ENCODE measurements around the gene MYH13.
"Not testable (repeated sequence)": the region's sequence is repeated elsewhere in the genome, so short reads cannot be mapped to it uniquely, and the experiment has no call there.

Gene MYH13

GRCh38 chr17:10295728-10296343, 77.0 kb downstream of the MYH13 start:
- no peak for DNase-seq

DNA sequence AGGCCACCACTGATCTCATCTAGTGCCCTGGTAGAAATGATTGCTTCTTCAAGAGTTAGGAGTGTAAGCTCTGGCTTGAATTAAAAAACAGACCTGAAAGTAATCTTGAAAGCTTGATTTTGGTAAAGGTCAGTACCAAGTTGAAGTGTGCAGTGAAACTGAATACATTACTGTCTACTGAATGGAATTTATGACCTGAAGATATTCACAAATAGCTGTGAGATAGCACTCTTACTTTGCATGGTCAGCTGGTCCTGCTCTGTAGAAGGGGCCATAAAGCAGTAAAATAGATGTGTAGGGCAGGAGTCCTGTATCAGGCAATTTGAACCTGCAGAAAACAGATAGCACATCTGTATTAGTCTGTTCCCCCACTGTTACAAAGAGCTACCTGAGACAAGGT, 78.6 kb downstream of the MYH13 start:
- DNase-seq: no peak

DNA sequence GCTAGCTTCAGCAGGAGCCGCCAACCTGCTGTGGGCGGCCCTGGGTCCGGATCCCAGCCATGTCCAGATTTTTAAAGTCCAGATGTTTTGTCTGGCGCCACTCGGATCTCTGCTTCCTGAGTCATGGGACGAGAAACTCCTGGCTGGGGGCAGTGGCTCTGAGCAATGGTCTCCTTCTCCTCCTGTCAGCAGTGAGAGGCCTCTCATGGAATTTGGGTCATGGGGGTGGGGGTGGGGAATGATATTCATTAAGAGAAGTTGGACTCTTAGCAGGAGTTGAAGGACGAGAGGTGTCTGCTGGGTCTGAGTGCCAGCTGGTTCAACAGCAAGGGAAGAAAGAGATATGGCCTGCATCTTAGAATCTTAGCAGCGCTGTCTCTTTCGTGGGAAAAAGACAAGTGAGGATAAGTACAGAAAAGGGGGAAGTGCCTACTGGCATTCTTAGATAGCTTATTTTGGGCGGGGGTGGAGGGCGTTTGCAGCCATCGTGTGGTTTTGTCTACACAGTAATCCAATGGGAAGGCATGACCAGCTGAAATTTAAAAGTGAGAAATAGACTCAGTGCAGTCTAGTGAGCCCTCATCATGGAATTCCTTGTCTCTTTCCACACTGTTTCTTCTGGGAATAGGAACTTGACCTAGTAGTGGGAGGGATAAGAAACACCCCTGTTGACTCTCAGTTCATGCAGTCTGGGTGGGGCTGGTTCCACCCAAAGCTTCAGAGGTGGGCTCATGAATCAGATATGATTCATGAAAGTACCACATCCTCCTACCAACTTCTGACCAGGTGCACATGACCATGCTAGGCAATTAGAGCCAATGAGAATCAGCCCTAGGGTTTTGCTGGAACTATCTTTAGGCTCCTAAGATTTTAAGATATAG, 80.5 kb downstream of the MYH13 start:
- DNase-seq: no peak

DNA sequence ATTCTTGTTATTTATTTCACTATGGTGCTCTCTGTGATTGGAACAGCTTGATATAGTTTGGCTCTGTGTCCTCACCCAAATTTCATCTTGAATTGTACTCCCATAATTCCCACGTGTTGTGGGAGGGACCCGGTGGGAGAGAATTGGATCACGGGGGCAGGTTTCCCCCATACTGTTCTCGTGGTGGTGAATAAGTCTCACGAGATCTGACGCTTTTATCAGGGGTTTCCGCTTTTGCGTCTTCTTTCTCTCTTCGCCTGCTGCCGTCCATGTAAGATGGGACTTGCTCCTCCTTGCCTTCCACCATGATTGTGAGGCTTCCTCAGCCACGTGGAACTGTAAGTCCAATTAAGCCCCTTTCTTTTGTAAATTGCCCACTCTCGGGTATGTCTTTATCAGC, 81.2 kb downstream of the MYH13 start:
- DNase-seq: not testable (repeated sequence)

DNA sequence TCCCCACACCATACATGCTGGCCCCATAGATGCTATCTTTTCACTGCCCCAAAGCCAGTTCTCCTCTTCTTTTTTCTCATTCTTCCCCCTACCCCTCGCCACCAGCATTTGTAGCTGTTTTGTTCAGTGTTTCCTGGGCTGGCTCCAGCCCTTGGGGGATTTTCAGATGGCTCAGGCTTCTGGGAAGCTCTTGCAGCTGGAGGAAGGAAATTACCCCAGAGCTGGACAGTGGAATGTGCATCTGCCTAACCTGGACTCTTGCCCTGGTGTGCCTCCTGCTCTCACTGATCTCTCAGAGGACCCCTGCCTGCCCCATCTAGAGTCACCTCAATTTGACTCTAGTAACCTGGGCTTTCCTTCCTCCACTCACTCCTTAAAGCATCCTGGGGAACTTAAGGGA, 82.8 kb downstream of the MYH13 start:
- DNase-seq: no peak

- no peak for DNase-seq
Observed at GRCh38 chr17:10286324-10286723, 86.5 kb downstream of the MYH13 start.

- no peak for DNase-seq
Observed at GRCh38 chr17:10285896-10286295, 86.9 kb downstream of the MYH13 start.

DNA sequence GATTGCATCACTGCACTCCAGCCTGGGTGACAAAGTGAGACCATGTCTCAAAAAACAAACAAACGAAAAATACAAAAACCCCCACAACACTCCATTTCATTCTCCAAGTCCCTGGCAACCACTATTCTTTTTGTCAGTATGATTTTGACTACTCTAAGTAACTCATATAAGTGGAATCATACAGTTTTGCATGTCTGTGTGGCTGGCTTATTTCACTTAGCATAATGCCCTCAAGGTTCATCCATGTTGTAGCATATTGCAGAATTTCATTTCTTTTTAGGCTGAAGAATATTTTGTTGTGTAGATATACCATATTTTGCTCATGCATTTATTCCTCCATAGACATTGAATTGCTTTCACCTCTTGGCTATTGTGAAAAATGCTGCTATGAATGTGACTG, 92.7 kb downstream of the MYH13 start:
- no peak for DNase-seq

DNA sequence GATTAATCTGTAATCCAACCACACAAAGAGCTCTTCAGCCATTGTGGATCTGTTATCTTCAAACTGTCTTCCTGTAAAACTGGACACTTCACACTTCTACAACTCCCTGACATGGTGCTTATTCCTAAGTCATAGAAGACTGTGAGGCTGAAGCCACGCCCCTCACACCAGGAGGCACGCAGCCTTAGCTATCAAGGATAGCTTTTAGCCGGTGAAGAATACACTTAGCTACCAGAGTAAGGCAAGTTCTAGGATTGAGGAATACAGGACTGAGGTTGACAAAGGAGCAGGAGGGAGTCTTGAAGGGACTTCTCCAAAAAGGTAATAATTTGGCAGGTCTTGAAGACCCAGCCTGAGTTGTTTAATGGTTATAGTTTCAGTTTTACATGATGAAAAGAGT, 94.6 kb downstream of the MYH13 start:
- DNase-seq: no peak

GRCh38 chr17:10276436-10276835, 96.4 kb downstream of the MYH13 start:
- DNase-seq: no peak

GRCh38 chr17:10275418-10275817, 97.4 kb downstream of the MYH13 start:
- no peak for DNase-seq

GRCh38 chr17:10271106-10271562, 101.7 kb downstream of the MYH13 start:
- DNase-seq: no peak

DNA sequence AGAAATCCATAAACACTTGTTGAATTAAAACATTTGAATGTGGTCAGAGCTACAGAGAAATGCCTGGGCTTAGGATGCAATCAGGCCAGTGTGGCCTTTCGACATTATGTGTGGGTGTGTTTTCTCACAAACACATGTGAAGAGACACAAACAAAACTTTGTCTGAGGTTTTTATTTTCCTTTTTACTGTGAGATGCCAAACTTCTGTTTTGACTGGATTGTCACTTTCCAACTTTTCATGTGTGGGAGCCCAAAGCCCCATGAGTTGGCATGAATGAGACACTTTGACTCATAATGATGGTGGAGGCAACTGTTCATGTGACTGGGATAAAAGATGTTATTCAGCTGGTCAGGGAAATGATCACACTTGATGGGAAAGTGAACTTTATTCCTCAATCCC, 102.5 kb downstream of the MYH13 start:
- no peak for DNase-seq

- no peak for DNase-seq
Observed at GRCh38 chr17:10268005-10268404, 104.8 kb downstream of the MYH13 start.

DNA sequence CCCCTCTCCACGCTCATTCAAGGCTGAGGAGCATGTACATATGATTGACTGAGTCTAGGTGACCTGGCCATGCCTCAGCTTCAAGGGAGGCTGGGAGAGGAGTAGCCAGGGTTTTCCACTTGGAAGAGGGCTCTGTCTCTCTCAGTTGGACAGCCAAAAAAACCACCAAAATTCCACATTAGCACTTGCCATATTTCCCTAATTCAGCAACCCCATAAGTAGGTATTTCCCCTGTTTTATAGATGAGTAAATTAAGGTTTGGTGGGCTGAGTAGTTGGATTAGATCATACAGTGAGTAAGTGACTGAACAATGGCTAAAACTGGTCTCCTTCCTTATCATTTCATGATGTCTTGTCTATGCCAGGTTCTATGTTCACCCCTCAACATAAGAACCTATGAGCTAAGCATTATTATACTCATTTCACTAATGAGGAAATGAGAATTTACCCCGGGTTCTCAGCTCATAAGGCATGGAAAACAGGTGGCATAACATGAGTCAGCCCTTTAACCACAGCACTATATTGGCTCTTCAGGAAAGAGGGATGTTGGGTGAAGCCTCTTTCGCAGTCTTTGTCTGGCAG, 106.4 kb downstream of the MYH13 start:
- DNase-seq: no peak

GRCh38 chr17:10265100-10265810, 107.6 kb downstream of the MYH13 start:
- DNase-seq: no peak

DNA sequence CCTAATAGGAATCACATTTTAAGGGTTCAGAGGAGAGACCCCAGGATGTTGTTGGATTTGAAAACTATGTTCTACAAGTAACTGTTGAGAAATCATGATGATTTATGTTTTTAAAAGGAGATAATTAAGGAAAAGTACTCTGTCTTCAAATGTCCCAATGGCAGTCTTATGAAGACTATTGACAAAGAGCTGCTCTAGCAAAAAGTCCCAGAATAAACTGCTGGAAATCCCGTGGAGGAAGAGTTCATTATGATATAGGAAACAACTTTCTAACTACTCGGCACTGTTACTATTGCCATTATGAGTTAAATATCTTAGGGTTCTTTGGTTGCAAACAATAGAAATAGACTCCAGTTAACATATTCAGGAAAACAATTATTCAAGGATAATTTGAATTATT, 108.8 kb downstream of the MYH13 start:
- no peak for DNase-seq

DNA sequence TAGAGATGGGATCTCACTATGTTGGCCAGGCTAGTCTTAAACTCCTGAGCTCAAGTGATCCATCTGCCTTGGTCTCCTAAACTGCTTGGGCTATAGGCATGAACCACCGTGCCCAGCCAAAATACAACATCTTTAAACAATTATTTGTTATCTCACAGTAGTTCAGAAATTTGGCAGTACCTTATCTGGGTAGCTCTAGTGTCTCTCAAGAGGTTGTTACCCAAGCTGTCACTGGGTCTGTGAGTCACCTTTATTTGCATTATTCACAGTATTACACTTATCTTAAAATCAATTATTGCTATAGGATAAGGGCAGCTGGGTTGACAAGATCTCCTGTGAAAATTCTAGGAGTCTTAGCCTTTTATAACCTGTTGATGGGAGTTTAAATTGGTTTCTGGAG, 110.4 kb downstream of the MYH13 start:
- DNase-seq: no peak

- no peak for DNase-seq
Observed at GRCh38 chr17:10261098-10261497, 111.7 kb downstream of the MYH13 start.

- no peak for DNase-seq
Observed at GRCh38 chr17:10251212-10251948, 121.4 kb downstream of the MYH13 start.

All from COR-L47 (cell line).